Measurements from ENCODE around the gene MRPL24.

The MRPL24 gene

DNA sequence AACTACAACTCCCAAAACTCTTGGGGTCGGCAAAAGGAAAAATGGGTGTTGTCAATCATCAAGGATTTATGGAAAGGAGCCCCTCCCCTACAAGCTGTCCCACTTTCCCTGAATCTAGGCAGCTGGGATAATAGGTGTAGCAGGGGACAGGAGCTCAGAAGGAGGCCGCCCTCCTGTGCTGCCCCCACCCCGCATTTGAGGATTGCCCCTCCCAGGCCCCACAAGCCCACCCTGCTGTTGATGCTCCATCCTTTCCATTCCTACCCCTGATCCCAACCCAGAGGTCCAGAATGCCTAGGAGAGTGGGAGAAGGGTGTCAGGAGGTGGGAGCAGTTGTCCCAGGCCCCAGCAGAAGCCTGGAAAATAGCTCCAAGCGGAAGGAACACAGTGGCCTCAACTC lies 1.9 kb upstream of the MRPL24 start:
- no peak for DNase-seq

DNA sequence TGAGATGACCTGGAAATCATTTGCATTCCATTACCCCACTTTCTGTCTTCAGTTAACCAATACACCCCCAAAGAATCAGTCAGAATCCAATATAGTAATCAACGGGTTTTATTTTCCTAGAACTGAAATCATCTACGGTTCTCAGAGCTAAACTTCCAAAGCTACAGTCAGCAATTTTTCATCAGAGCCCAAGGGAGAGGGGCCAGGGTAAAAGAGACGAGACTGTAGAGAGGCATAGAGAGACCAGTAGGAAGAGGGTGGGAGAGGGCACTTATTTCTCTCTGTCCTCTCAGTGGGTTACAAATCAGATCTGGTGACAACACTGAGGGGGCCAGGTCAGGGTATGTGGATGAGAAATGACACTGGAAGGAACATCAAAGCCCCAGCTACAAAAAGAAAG lies 1.1 kb upstream of the MRPL24 start:
- no peak for DNase-seq

DNA sequence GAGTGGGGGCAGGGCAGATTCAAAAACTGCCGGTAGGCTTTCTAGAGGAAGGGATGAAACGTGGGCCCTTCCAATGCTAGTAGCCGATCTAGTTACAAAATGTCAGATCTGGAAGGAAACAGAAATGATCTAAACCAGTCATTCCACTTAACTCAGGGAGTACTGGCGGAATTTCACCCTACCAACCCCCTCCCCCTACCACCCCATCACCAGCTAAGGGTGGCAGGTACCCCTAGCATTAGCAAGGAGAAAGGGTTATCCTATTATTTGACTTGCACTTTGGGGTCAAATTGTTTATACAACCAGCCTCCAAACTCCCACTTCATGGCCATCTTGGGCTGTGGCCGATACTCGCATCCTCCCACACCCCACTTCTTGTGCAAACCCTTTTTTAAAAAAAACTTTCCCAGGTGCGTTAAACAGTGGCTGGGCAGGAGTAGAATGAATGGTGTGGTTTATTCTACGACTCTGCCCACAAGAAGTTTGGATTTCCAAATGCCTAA lies 644 bp upstream of the MRPL24 start:
- DNase-seq = no peak

DNA sequence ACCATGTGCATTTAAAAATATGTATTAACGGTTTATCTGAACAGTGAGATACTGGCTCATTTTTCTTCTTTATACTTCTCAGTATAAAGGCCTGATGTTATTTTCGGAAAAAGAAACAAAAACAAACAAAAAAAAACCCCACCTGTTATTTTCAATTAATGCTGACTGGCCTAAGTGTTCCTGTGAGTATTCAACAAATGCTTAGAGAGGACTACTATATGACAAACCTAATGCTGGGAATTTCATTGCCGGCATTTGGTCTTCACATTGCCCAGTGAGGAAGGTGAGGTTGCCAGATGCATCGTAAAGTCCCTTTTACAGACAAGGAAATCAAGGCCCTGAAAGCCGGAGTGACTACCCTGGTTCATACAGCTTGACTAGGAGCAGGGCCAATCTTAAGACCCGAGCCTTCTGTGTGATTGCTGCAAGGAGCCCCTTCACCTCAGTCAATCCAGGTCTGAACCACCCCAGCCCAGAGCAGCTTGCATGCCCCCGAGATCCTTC lies 599 bp downstream of the MRPL24 start:
- no peak for DNase-seq

DNA sequence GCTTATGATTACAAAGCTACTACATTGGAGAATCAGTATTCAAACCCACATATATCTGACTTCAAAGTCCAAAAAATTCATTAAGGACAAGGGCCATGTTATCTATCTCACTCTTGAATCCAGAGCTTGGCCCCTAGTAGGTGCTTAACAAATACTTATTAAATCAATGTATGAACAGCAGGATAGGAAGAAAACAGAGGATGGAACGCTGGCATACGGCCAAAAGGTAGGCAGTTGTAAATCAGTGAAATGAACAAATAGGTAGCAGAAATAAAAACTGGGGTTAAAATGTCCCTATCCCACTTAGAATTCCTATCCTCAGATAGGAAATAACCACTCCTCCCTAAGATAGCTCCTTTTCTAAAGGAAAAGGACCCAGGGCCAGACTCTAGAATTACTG lies 2.0 kb downstream of the MRPL24 start:
- DNase-seq = no peak

DNA sequence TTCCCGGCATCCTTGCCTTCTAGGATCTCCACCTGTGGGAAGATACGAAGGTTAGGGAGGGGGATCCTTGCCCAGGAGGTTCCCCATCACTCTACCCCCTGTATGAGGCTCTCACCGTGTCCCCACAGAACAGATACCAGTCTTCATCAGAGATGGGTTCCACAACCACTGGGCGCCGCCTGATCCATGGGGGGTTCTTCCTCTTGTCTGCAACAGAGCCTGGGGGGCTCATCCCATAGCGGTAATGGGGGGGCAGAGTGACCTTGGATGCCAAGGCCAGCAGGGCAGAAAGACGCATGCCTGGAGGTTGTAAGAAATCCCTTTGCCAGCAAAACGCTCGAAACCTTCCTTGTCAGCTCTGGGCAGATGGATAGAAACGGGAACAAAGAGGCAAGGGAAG lies 2.5 kb downstream of the MRPL24 start:
- DNase-seq = no peak

DNA sequence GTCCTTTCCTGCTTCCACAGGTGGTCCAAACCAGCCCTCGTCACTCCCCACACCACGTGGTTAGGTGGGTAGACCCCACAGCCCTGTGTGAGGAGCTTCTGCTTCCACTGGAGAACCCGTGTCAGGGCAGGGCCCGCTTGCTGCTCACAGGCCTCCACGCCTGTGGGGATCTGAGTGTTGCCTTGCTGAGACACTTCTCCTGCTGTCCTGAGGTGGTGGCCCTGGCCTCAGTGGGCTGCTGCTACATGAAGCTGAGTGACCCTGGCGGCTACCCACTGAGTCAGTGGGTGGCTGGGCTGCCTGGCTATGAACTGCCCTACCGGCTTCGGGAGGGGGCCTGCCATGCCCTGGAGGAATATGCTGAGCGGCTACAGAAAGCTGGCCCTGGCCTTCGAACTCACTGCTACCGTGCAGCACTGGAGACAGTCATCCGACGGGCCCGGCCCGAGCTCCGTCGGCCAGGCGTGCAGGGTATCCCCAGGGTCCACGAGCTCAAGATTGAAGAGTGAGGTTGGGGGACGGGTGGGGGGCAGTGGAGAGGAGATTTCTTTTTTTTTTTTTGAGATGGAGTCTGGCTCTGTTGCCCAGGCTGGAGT lies 6.8 kb downstream of the MRPL24 start:
- no peak for DNase-seq

DNA sequence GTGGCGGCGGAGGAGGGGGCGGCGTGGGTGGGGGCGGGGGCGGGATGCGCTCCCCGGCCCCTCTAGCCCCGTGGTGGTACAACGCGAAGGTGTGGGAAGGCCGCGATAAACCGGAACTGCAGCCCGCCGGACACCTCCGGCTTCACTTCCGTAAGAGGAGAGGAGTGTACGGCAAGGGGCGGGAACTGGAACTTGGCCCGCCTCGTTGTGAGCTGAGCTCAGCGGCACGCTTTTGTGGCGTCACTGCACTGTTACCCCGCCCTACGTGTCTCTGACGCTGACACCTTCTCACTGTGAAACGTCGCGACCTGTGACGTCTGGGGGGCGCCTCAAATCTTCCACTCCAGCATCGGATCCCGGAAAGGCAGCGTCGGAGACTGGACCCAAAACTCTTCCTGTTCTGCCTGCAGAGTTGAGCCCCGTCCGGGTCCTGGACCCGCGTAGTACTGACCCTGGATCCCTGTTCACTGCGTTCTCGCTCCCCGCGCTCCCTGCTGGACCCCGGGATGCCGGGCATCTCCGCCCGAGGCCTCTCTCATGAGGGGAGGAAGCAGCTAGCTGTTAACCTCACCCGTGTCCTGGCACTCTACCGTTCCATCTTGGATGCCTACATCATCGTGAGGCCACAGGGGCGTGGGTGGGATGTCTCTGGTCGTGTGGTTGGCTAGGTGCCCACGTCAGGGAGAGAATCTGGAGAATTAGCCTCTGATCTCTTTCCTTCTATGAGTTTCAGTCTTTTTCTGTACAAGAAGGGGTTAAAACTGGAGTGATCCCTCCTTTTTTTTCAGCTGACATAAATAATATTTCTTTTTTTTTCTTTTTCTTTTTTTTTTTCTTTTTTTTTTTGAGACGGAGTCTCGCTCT lies 12.1 kb downstream of the MRPL24 start, which contains the start of gene ISG20L2:
Gene ISG20L2 (minus strand): TSS at position 168 of the 864 bp plus-strand sequence. CDS start 1,114 bp downstream, outside the sequence.
- peak; percentile 98 for DNase-seq

DNA sequence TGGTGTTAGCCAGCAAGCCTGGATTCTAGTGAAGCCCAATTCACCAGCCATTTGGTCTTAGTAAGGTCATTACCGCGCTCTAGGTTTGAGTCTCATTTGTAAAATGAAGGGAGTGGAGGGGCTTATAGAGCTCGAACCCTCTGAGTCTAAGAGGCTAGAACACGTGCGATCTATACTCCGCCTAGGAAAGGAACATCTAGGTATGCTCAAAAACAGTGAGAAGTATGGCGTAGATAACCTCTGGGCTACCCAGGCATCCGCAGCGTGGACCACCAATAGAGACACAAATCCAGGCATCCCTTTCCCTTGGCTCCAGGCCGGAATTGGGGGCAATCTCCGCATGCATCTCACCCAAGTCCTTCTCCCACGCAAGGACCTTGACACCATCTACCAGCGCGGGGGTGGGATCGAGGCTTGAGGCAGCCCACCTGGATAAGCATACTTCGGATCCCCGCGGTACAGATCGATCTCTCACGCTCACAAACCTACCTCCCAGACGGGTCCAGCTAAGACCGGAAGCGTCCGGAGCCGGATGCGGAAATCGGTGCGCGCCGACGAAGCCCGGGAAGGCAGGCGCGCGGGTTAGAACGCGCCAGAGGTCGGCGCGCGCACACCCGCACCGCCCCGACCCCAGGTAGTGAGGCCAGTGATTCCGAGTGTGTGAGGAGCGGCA lies 12.8 kb downstream of the MRPL24 start, which contains the start of gene METTL25B:
Gene METTL25B (plus strand): TSS at position 544 of the 673 bp plus-strand sequence. CDS start 636 bp downstream, outside the sequence.
- DNase-seq = peak; percentile 87

DNA sequence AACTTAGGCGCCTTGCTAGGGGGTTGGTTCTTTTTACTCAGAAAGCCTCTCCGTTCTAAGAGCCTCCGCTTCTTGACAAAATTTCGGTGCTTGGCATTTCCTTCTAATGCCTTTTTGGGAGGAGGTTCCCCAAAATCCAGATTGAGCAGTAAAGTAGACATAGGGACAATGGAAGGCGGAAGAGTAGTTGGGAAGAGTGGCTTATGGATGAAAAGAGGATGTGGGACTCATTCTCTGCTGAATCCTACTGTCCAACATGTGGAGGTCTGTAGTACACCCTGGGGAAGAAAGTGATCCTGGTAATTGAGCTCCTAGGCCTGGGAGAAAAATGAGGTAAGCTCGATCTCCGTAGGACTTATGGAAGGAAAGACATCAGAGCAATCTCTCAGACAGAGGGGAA lies 13.4 kb downstream of the MRPL24 start:
- no peak for DNase-seq

DNA sequence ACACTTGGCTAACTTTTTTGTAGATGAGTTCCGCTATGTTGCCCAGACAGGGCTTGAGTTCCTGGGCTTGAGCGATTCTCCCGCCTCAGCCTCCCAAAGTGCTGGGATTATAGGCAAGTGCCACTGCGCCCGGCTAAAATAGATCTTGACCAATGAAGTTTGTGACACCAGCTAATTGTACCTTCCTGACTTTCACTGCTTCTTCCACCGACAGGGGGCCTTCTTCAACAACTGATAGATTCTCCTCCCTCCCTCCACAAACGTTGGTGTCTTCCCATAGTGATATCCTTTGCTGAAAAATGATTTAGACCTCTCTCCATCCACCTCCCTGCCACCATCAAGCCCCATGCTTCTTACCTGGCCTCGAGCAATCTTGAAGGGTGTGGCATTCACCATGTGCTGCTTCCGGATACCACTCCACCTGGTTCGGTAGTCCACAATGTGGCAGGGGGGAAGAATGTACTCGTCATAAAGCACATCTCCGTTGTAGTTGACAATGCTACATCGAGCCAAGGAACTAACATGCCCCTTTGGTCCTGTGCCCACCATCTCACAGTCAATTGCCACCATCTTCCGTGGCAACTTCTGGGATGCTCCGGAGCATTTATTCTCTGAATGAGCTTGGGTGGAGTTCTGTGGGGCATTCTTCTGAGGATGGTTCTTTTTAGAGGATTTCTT lies 14.2 kb downstream of the MRPL24 start:
- peak; percentile 71 for DNase-seq

DNA sequence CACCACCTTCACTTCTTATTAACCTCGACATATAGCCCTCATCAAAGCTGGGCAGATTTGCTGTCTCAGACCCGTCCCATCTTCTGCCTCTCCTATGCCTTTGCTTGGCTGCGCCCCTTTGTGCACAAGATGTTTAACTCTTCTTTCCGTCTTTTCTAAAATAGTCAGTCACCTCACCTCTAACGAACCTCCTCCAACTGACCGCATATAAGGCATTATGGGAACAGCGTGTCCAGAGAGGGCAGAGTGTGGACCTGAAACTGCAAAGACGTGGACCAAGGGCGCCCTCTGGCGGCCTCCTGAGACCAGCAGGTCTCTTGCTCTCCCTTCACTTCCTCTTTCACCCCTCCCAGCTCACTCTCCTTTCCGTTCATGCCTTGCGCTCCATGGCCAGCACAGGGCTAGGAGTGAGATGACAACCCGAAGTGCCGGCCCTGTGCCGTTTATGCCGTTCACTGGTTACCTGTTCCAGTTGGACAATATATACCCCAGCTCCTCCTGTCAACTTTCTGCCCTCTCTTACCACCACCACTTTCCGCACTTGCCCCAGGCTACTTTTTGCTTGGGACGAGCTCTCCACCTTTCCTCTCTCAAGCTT lies 15.1 kb downstream of the MRPL24 start:
- DNase-seq = peak; percentile 89

DNA sequence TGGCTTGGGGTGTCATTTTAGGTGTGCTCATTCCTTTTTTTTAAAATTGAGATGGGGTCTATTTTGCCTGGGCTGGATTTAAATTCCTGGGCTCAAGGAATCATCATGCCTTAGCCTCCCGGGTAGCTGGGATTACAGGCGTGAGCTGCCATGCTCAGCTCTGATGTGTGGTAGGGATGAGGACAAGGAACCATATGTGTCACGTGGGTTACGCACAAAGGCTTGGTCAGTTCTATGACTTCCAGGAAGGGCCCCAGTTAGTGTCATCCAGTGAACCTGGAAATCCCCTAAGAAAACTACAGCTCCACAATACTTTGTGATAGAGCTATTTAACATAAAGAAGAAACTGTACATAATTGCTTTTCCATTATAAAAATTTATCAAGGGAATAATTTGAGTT lies 19.4 kb downstream of the MRPL24 start:
- DNase-seq = peak; percentile 65

DNA sequence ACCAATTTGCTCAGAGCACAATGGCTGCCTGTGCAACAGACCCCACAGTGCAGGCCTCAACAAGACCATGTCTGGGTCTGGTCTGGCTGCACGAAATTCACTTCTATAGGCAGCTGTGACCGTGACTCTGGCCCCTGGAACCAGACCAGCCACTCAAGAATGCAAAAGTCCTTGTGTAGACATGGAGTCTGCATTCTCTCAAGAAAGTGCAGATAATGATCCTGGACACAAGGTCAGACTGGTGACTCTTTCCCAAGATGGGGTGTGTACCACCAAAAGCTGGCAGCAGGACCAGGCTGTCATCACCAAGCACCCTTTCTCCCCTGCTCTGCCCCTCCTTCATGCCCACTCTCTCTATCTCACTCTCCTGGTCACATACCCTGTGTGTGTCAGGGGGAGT lies 19.8 kb downstream of the MRPL24 start:
- no peak for DNase-seq

DNA sequence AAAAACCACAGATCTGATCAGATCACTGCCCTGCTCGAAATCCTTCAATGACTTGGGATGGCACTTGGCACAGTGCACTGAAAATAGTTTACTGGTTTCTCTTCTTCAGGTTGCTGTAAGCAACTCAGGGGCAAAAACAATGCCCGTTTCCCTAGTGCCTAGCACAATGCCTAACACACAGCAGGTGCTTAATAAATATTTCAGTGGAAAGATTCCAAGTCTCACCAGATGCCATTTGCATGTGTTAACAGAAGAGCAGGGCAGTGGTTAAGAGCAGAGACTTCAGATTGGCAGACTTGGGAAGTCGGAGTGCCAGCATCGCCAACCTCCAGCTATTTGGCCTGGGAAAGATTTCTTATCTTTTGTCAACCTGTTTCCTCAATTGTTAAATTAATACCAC lies 23.5 kb downstream of the MRPL24 start:
- DNase-seq = no peak

DNA sequence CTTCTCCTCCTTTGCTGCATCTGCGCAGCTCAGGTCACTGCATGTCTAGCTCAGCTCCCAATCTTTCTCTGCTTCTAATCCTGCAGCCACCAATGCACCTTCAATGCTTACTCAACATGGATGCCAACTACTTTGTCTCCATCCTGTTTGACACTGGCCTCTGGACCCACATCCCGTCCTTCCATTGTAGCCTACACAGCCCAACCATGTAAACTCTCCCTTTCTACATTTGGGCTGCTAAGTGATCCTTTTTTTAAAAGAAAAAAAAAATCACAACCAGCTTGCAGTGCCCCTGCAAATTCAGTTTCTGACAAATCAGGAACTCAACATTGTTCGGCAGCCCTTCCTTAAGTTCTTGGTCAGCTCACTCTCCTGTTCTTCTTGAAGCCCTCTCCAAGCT lies 26.1 kb downstream of the MRPL24 start:
- no peak for DNase-seq

DNA sequence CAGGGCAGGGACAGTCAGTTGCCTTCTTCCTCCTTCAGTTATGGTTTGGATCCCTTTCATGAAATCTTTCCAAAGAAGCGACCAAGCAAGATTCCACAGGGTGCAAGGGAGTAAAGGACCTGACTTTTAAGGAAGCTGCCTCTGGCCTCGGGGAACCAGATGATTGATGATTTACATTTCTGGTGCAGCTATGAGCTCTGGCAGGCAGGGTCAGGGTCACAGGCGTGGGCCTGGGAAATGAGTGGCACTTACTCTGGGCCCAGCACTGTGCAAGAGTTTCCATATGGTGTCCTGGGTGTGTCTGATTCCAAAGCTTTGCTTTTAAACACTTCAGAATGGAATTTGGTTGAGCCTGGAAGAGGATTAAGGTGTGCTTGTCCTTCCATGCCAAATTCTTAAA lies 28.3 kb downstream of the MRPL24 start:
- DNase-seq = no peak

DNA sequence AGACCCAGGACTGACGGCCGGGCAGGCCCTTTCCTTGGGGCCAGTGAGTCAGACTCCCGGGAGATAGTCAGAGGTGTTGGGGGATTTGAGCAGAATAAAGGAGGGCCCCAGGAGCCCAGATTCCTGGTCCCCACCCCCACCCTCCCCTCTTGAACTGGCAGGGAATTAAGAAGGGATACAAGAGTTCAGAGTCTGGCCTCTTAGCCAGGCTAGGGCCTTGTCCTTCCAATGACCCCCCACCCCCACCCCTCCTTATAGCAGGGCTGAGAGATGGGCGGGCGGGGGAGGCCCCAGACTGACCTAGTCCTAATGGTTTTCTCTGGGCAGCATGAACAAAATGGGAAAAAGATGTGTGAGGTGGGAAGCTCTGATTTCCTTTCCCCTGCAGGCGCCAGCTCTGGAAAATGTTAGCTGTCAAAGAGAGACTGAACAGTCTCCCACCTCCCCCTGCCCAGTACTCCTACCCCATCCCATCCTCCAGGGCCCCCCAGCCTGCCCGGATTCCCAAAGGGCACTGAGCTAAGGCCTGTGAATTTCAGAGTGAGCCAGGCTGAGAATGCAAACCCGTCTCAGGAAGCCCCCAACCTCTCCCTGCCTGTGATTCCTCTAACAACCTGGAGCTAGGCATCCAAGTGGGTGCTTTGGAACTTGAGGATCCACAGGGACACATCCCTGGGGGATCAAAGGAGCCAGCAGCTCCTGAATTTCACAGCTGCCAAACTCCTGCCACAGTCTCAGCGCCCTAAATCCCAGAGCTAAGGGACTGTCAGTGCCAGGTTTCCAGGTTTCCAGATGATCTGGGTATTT lies 29.7 kb downstream of the MRPL24 start:
- no peak for DNase-seq

DNA sequence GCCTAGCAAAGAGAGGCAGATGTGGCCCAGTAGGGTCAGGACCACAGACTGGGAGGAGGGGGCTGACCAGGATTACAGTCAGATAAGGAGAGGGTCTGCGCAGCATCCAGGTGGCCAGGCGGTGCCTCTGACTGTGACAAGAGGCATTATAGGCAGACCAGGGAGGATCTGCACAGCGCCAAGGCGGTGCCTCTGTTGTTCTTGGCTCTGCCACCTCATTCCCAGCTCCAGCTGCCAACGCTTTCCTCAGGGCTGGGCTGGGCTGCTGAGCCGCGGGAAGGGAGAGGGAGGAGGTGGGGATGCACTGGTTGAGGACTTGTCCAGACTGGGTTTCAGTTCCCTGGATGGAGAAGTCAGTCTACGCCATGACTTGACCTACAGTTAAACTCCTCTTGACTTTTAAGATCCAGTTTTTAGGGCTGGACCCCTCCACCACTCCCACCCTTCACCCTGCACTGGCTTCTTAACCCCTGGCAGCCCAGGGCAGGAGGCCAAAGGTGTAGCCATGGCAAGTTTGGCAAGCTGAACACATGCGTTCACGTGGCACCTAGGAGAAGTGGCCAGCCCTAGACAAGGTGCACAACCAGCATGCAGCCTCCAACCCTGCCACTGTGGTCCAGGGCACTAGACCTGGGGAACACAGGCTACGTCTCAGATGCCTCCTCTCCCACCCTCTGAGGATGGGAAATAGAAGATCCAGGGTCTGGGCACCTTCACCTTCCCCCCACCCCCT lies 31.0 kb downstream of the MRPL24 start:
- DNase-seq = no peak

DNA sequence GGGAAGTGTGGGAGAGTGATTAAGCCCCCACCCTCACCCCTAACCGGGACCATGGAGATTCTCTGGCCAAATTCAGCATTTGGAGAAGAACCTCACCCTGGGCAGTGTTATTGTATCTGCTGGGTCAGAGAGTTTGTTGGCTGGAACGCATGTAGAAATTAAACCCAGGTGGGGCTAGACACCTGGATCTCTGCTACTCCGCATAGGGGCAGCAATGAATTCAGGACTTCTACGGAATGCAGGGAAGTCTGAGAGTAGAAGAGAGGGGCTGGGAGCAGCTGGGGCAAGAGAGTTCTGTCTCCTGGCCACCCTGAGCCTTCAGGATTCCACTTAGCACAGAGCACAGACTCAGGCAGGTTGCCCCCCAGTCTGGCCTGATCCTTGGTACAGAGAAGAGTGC lies 31.9 kb downstream of the MRPL24 start:
- no peak for DNase-seq

DNA sequence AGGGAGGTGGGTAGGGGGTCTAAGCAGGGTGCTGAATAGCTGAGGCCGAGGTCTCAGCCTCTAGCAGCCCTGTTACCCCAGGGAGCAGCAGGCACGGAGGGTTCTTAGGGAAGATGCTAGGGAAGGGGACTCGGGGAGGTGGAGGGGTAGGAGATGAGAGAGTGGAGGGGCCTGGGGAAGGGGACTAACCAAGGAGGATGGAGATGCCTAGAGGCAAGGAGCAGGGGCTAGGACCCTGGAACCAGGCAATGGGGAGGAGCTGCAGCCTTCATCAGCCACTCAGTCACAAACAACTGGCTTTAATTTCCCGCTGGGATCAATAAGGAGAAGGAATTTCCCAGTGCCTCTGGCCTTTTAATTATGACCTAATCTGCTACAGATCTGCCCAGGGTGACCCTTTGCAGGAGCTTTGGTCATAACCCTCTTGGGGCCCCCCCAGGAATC lies 32.6 kb downstream of the MRPL24 start:
- no peak for DNase-seq

Measured in activated CD4-positive, alpha-beta T cell treated with anti-CD3 and anti-CD28 coated beads, Interleukin-2, amount 50 U/mL, for 16 hours (primary cell).